Measurements from ENCODE around the gene CACNA1D. TPM values are rescaled to one million over a fixed set of nuclear protein-coding genes. Genes with fewer than 3 reads are reported as not detected.

CACNA1D gene
- total and polyA plus RNA-seq, 8 donors: 5.3 to 22.8 (median 11.6) TPM

DNA sequence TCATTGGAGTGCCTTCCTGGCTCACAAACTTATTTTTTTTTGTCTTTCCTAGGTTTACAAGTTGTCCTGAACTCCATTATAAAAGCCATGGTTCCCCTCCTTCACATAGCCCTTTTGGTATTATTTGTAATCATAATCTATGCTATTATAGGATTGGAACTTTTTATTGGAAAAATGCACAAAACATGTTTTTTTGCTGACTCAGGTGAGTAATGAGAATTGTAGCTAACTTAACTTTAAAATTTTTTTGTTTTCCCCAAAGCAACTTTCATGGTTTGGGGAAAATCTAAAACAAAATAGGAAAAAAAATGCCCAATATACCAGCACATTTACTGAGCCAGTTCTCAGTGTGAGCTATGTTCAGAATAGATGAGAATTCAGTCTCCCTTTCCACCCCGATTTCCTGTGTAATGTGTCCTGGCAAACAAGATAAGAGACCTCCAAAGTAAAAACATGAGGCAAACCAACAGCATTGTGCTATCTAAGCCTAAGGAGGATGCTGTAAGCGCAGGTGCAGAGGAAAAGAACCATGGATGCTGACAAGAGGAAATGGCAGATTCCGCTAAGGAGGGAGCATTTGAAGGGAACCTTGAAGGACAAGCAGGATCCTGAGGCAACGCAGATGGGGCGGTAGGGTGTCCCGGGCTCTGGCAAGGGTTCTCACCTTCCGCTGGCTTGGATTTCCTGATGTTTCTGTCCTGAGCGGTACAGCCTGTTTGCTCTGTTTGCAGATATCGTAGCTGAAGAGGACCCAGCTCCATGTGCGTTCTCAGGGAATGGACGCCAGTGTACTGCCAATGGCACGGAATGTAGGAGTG is 171.4 kb downstream of the CACNA1D start:
- DNase-seq (no peak), FAIRE-seq (no peak), ATAC-seq (no peak)
- Histone ChIP-seq H3K9me3 (no peaks in the 10 kb centered on the region), H3K36me3 (no peaks in the 10 kb centered on the region), H3K27me3 (no peaks in the 10 kb centered on the region), H3K27ac (no peak overlapping the region), H3K4me3 (no peak overlapping the region), H3K4me1 (no peaks in the 10 kb centered on the region)
- 84 to 90% methylated on average over 12 of the region's 12 CpGs for WGBS, 2 donors
- TF ChIP-seq, protein P1, sequence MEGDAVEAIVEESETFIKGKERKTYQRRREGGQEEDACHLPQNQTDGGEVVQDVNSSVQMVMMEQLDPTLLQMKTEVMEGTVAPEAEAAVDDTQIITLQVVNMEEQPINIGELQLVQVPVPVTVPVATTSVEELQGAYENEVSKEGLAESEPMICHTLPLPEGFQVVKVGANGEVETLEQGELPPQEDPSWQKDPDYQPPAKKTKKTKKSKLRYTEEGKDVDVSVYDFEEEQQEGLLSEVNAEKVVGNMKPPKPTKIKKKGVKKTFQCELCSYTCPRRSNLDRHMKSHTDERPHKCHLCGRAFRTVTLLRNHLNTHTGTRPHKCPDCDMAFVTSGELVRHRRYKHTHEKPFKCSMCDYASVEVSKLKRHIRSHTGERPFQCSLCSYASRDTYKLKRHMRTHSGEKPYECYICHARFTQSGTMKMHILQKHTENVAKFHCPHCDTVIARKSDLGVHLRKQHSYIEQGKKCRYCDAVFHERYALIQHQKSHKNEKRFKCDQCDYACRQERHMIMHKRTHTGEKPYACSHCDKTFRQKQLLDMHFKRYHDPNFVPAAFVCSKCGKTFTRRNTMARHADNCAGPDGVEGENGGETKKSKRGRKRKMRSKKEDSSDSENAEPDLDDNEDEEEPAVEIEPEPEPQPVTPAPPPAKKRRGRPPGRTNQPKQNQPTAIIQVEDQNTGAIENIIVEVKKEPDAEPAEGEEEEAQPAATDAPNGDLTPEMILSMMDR (IDR thresholded peaks at IDR 0.05): no peak
- intact Hi-C loops (cut with DNase I): no loop called here

DNA sequence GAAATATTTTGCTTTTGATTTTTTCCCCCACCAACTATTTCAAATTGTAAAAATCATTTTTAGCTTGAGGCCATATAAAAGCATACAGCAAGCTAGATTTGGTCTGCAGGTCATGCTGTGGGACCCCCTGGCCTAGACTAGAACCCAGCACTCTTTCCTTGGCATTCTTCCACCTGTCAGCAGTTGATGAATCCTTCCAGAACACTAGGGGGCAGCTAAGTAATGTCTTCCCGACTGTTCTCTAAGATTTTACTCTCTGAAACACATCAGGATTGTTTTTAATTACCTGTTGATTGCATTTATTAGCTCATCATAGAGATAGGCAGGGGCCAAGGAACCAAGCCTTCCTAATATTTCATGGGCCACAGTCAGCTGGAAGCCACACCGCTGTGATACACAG is 174.5 kb downstream of the CACNA1D start:
- DNase-seq: no peak
- Histone ChIP-seq H3K4me3 (no peak overlapping the region), H3K9me3 (no peaks in the 10 kb centered on the region), H3K4me1 (no peaks in the 10 kb centered on the region), H3K36me3 (no peaks in the 10 kb centered on the region), H3K27ac (no peak overlapping the region), H3K27me3 (no peaks in the 10 kb centered on the region)
- WGBS, 2 donors: 52 to 53% methylated on average over 2 of the region's 2 CpGs
- no peak for FAIRE-seq
- ATAC-seq: no peak
- intact Hi-C loops (cut with DNase I): no loop called here
- TF ChIP-seq, protein P1 (IDR thresholded peaks at IDR 0.05): no peak

DNA sequence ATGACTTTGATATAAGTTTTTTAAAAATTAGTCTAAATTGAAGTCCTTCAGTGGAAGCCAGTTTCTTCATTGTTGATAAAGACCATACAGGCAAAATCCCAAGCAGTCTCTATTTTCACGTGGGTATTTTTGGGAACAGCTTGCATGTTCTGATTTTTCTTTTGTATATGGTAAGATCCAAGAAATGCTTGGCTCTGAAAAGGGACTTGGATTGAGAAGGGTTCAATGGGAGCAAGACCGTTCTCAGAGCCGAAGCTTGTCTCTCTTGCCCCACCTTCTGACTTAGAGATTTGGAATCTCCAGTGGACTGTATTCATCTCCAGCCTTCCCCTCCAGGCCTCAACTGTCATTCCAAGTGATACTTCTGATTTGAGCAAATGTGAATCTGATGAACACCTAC is 176.3 kb downstream of the CACNA1D start:
- TF ChIP-seq, protein P1 (IDR thresholded peaks at IDR 0.05): no peak
- Histone ChIP-seq H3K36me3 (no peaks in the 10 kb centered on the region), H3K27me3 (no peaks in the 10 kb centered on the region), H3K4me1 (no peaks in the 10 kb centered on the region), H3K4me3 (no peak overlapping the region), H3K27ac (no peak overlapping the region), H3K9me3 (no peaks in the 10 kb centered on the region)
- intact Hi-C loops (cut with DNase I): no loop called here
- FAIRE-seq: no peak
- 82 to 83% methylated on average over 3 of the region's 3 CpGs for WGBS, 2 donors
- no peak for ATAC-seq
- DNase-seq: no peak

DNA sequence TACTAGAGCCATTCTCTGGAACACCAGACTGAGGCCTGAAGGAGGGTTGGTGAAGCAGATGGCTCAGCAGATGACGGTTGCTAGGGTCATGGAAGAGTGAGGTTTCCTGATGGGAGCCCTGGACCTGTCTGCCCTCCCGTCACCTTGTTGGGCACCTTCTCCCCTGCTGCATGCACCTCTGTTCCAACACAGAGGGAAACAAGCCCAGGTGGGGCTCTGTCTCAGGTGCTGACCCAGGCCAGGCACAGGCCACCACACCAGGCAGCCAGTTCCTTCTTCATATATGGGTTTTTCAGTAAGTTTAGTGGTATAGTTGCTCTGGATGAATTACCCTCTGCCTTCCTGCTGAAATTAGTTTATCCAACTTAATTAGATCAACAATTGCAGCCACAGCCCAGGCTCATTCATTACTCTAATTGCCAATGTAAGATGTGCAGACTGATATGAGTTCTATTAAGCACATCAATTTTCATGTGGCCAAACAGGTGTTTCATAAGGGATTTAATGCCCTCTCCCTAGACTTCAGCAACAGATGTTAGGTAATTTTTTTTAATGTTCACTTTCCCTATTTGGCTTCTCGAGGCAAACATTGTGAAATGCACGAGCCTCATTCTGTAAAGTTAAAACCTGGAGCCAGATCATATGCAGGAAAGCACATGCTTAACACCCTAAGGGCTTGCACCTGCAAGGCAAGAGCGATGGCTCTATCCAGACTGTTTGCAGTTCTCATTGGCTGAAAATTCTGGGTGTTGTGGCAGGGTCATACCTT is 177.0 kb downstream of the CACNA1D start:
- TF ChIP-seq, protein P1 (IDR thresholded peaks at IDR 0.05): no peak
- Histone ChIP-seq H3K36me3 (no peaks in the 10 kb centered on the region), H3K4me1 (no peaks in the 10 kb centered on the region), H3K9me3 (no peaks in the 10 kb centered on the region), H3K27ac (no peak overlapping the region), H3K4me3 (no peak overlapping the region), H3K27me3 (no peaks in the 10 kb centered on the region)
- ATAC-seq: peak in 2 of 4 donors; percentile 69 to 73
- FAIRE-seq: no peak
- WGBS, 2 donors: 85 to 87% methylated on average over 5 of the region's 5 CpGs
- intact Hi-C loops (cut with DNase I): no loop called here
- DNase-seq: no peak

DNA sequence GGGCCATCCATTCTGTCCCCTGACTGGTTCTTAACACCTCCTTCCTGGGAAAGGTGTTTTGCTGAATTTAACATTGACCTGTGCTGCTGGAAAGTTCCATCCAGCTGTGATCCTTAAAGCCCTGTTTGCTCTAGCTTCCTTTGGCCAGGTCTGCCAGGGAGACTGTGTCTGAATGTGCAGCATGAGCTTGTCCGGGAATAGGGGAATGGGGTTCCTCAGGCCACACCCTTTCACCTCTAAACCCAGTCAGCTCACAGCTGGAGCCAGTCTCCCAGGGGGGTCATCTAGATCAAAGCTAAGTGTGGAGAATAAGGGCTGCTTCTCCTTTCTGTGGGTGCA is 177.5 kb downstream of the CACNA1D start:
- 68 to 76% methylated on average over 1 of the region's 1 CpG for WGBS, 2 donors
- FAIRE-seq: no peak

More for the DNA sequence above, 177.5 kb downstream of the CACNA1D start:
- intact Hi-C loops (cut with DNase I): no loop called here
- H3K9me3 ChIP-seq: no peaks in the 10 kb centered on the region
- DNase-seq (no peak), ATAC-seq (peak in 2 of 4 donors; percentile 22 to 42)
- H3K27ac ChIP-seq: no peak overlapping the region
- no peaks in the 10 kb centered on the region for H3K36me3 ChIP-seq
- no peak overlapping the region for H3K4me3 ChIP-seq
- no peaks in the 10 kb centered on the region for H3K4me1 ChIP-seq
- TF ChIP-seq, protein P1 (IDR thresholded peaks at IDR 0.05): no peak
- H3K27me3 ChIP-seq: no peaks in the 10 kb centered on the region
